Measurements from ENCODE around the gene SEL1L3.

The SEL1L3 gene

DNA sequence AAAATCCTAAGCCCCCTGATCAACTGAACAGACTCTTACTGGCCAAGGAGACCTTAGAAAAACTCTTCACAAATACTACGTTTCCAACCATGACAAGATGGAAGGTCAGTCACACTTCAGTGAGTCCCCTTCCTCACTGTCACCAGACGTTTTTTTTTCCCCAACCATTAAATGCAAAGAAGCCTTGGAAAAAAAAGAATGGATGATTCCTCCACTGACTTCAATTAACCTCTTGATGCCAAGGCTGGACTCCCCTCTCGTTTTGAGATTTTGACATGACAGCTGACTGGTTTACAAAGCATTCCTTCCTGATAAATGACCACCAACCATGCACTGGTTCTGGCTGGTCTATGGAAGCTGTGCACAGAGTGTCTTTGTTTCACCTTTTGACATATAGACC is 133.9 kb downstream of the SEL1L3 start:
- no peak for TF ChIP-seq SIN3A (IDR thresholded peaks at IDR 0.05; ENCODE audit: borderline replicate concordance, insufficient read depth, low read length)
- no peak for TF ChIP-seq POLR2AphosphoS5 (IDR thresholded peaks at IDR 0.05; ENCODE audit: low read depth, low read length)
- TF ChIP-seq FOXP2 (optimal IDR thresholded peaks at IDR 0.05; ENCODE audit: borderline replicate concordance, extremely low read depth, extremely low read length, insufficient read depth), result no peak
- no peak for TF ChIP-seq TAF1 (IDR thresholded peaks at IDR 0.05; ENCODE audit: borderline replicate concordance, insufficient read depth, low read length)
- no peak for TF ChIP-seq REST (IDR thresholded peaks at IDR 0.05; ENCODE audit: insufficient read depth in 1 of 2, low read depth in 2 of 2, low read length in 2 of 2)

GRCh38 chr4:25727711-25728493 is 134.9 kb downstream of the SEL1L3 start:
- TF ChIP-seq FOXP2 (optimal IDR thresholded peaks at IDR 0.05; ENCODE audit: borderline replicate concordance, extremely low read depth, extremely low read length, insufficient read depth) (no peak), POLR2AphosphoS5 (IDR thresholded peaks at IDR 0.05; ENCODE audit: low read depth, low read length) (no peak), TAF1 (IDR thresholded peaks at IDR 0.05; ENCODE audit: borderline replicate concordance, insufficient read depth, low read length) (no peak), SIN3A (IDR thresholded peaks at IDR 0.05; ENCODE audit: borderline replicate concordance, insufficient read depth, low read length) (no peak), REST (IDR thresholded peaks at IDR 0.05; ENCODE audit: insufficient read depth in 1 of 2, low read depth in 2 of 2, low read length in 2 of 2) (no peak)

- TF ChIP-seq FOXP2 (optimal IDR thresholded peaks at IDR 0.05; ENCODE audit: borderline replicate concordance, extremely low read depth, extremely low read length, insufficient read depth), result no peak
- no peak for TF ChIP-seq POLR2AphosphoS5 (IDR thresholded peaks at IDR 0.05; ENCODE audit: low read depth, low read length)
- no peak for TF ChIP-seq SIN3A (IDR thresholded peaks at IDR 0.05; ENCODE audit: borderline replicate concordance, insufficient read depth, low read length)
- no peak for TF ChIP-seq REST (IDR thresholded peaks at IDR 0.05; ENCODE audit: insufficient read depth in 1 of 2, low read depth in 2 of 2, low read length in 2 of 2)
- no peak for TF ChIP-seq TAF1 (IDR thresholded peaks at IDR 0.05; ENCODE audit: borderline replicate concordance, insufficient read depth, low read length)
These were observed 136.9 kb downstream of the SEL1L3 start for GRCh38 chr4:25725870-25726269.

GRCh38 chr4:25723409-25723808 is 139.4 kb downstream of the SEL1L3 start:
- TF ChIP-seq POLR2AphosphoS5 (IDR thresholded peaks at IDR 0.05; ENCODE audit: low read depth, low read length) (no peak), TAF1 (IDR thresholded peaks at IDR 0.05; ENCODE audit: borderline replicate concordance, insufficient read depth, low read length) (no peak), REST (IDR thresholded peaks at IDR 0.05; ENCODE audit: insufficient read depth in 1 of 2, low read depth in 2 of 2, low read length in 2 of 2) (no peak), SIN3A (IDR thresholded peaks at IDR 0.05; ENCODE audit: borderline replicate concordance, insufficient read depth, low read length) (no peak), FOXP2 (optimal IDR thresholded peaks at IDR 0.05; ENCODE audit: borderline replicate concordance, extremely low read depth, extremely low read length, insufficient read depth) (no peak)

All from PFSK-1 (cell line).